ENCODE data around the gene AGAP1.

DNA sequence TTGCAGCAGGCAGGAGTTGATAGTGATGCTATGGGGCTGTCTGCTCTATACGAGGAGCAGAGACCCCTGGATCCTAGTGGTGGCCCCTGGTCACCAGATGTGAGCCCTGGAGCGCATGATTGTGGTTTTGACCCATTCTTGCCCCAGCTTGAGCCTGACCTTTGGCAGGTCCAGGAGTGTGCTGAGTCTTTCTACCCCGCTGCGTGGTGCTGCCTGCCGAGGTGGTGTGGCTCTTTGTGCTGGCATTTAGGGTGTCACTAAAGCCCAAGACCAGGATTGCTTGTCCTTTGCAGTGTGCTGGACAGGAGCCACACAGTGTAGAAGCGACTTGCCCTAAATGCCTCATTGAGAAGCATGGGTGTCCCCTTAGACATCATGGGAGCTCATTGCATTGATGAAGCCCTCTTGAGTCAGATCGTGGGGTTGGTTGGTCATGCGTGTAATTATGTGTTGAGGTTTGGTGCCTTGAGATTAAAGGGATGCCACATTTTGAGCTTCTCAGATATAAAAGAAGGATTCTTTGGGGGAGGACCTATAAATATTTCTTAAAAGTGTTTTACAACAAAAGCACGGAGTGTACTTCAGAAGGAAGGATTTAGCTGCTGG is 88.3 kb downstream of the AGAP1 start:
- TF ChIP-seq, protein P1, sequence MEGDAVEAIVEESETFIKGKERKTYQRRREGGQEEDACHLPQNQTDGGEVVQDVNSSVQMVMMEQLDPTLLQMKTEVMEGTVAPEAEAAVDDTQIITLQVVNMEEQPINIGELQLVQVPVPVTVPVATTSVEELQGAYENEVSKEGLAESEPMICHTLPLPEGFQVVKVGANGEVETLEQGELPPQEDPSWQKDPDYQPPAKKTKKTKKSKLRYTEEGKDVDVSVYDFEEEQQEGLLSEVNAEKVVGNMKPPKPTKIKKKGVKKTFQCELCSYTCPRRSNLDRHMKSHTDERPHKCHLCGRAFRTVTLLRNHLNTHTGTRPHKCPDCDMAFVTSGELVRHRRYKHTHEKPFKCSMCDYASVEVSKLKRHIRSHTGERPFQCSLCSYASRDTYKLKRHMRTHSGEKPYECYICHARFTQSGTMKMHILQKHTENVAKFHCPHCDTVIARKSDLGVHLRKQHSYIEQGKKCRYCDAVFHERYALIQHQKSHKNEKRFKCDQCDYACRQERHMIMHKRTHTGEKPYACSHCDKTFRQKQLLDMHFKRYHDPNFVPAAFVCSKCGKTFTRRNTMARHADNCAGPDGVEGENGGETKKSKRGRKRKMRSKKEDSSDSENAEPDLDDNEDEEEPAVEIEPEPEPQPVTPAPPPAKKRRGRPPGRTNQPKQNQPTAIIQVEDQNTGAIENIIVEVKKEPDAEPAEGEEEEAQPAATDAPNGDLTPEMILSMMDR (IDR thresholded peaks at IDR 0.05), result no peak
- no peak for TF ChIP-seq POLR2A (IDR thresholded peaks at IDR 0.05; ENCODE audit: low read length)
- TF ChIP-seq RARB (CRISPR knock-in tag; IDR thresholded peaks at IDR 0.05), result no peak
- TF ChIP-seq ESRRA (IDR thresholded peaks at IDR 0.05; ENCODE audit: borderline replicate concordance, low read length), result no peak
- TF ChIP-seq CEBPB (IDR thresholded peaks at IDR 0.05), result no peak
- no peak for TF ChIP-seq CBX2 (IDR thresholded peaks at IDR 0.05; ENCODE audit: borderline replicate concordance, low read depth)
- no peak for TF ChIP-seq SREBF2 (IDR thresholded peaks at IDR 0.05)
- TF ChIP-seq EP300 (IDR thresholded peaks at IDR 0.05), result no peak
- TF ChIP-seq PHF8 (IDR thresholded peaks at IDR 0.05; ENCODE audit: borderline replicate concordance, low read depth), result no peak
- no peak for TF ChIP-seq ZNF302 (CRISPR knock-in tag; IDR thresholded peaks at IDR 0.05)

All from A549 (cell line).